Tibial nerve (tissue), 4 donors: ENCODE results near the gene ZNF157. TPM values are rescaled to one million over a fixed set of nuclear protein-coding genes. Genes with fewer than 3 reads are reported as not detected.
"Not testable (repeated sequence)": the region's sequence is repeated elsewhere in the genome, so short reads cannot be mapped to it uniquely, and the experiment has no call there.

Experiments used
- DNase-seq, 2 donors: peaks; one replicate each; pipeline ENCODE4 v3.0.0-alpha.2; 2019; ENCODE audit warnings: low spot score in 2 of 2
- H3K27ac ChIP-seq, 4 donors: fragments of 200-600 bp; sonication (generic) in 3 of 4; one replicate each; pipeline ENCODE4 v1.5.1; 2017 to 2019; ENCODE audit warnings: mild to moderate bottlenecking in 1 of 4
- H3K27me3 ChIP-seq, 2 donors: fragments of 200-600 bp; sonication (generic) in 1 of 2; one replicate each; pipeline versions ENCODE4 v1.5.1 to v1.6.0; 2017 to 2019
- H3K36me3 ChIP-seq, 3 donors: fragments of 200-600 bp; sonication (generic); one replicate each; pipeline ENCODE4 v1.5.1; 2018 to 2019
- H3K4me1 ChIP-seq, 4 donors: fragments of 200-600 bp; sonication (generic) in 3 of 4; one replicate each; pipeline ENCODE4 v1.5.1; 2017 to 2019
- H3K4me3 ChIP-seq, 4 donors: fragments of 200-600 bp; sonication (generic) in 3 of 4; one replicate each; pipeline ENCODE4 v1.5.1; 2017 to 2019; ENCODE audit warnings: mild to moderate bottlenecking in 1 of 4, moderate library complexity in 1 of 4
- H3K9me3 ChIP-seq, 4 donors: fragments of 200-600 bp; sonication (generic) in 3 of 4; one replicate each; pipeline ENCODE4 v1.5.1; 2017 to 2019
- CTCF ChIP-seq, 5 experiments: fragments of 200-600 bp in 3 of 5; fragments of 450-650 bp in 2 of 5; sonication (generic) in 3 of 5; IDR thresholded peaks; one replicate each; pipeline ENCODE4 v1.5.1; 2016 to 2019; ENCODE audit warnings: antibody characterized with exemption in 5 of 5, mild to moderate bottlenecking in 3 of 5, moderate library complexity in 2 of 5
- EP300 ChIP-seq, 2 donors: sonication (generic); formaldehyde crosslinking; IDR thresholded peaks; one replicate each; pipeline ENCODE4 v1.6.1; 2017; ENCODE audit warnings: antibody characterized with exemption in 2 of 2, mild to moderate bottlenecking in 1 of 2
- POLR2A ChIP-seq, 2 donors: fragments of 450-650 bp; IDR thresholded peaks; one replicate each; pipeline ENCODE4 v1.6.1; 2017; ENCODE audit warnings: antibody characterized with exemption in 2 of 2, mild to moderate bottlenecking in 2 of 2, moderate library complexity in 2 of 2
- WGBS, 2 donors: methylation state at CpG; one replicate each; pipeline ENCODE4 v1.1.5; 2018; 5-methylcytosine and 5-hydroxymethylcytosine counted together
- total RNA-seq, 4 donors: library from RNA; depleted of rRNA; stranded (reverse); fragments of >200 nt; gene quantifications; one replicate each; pipeline ENCODE4 v1.1.0, GENCODE V29; 2016

ZNF157 gene
- total RNA-seq, 4 donors from 2014 or later = 0.60 to 1.3 (median 0.72) TPM

GRCh38 chrX:47373198-47373597 lies 2.8 kb downstream of the ZNF157 start:
- Histone ChIP-seq H3K4me3 (no peak overlapping the region), H3K36me3 (no peaks in the 10 kb centered on the region), H3K27me3 (no peaks in the 10 kb centered on the region), H3K27ac (no peak overlapping the region), H3K9me3 (no peaks in the 10 kb centered on the region), H3K4me1 (no peaks in the 10 kb centered on the region)
- TF ChIP-seq EP300 (IDR thresholded peaks at IDR 0.05) = no peak
- 80 to 87% methylated on average over 5 of the region's 5 CpGs for WGBS, 2 donors
- DNase-seq = no peak

GRCh38 chrX:47380268-47380667 lies 9.9 kb downstream of the ZNF157 start:
- H3K9me3 ChIP-seq = no peaks in the 10 kb centered on the region
- H3K27me3 ChIP-seq = peaks cover 0 to 5% of the 10 kb centered on the region in 2 donors
- TF ChIP-seq EP300 (IDR thresholded peaks at IDR 0.05) = no peak
- no peak for TF ChIP-seq CTCF (IDR thresholded peaks at IDR 0.05)
- TF ChIP-seq POLR2A (IDR thresholded peaks at IDR 0.05) = no peak
- 66 to 73% methylated on average over 10 of the region's 10 CpGs for WGBS, 2 donors
- no peak overlapping the region for H3K4me3 ChIP-seq
- no peaks in the 10 kb centered on the region for H3K4me1 ChIP-seq
- H3K36me3 ChIP-seq = no peaks in the 10 kb centered on the region
- peak in 1 of 2 donors; percentile 4 for DNase-seq
- no peak overlapping the region for H3K27ac ChIP-seq

GRCh38 chrX:47380837-47381236 lies 10.5 kb downstream of the ZNF157 start:
- H3K9me3 ChIP-seq, H3K27me3 ChIP-seq, H3K4me1 ChIP-seq, DNase-seq, H3K4me3 ChIP-seq, H3K27ac ChIP-seq, H3K36me3 ChIP-seq: not testable (repeated sequence)

- peak; percentile 17 to 71 for DNase-seq
- H3K27me3 ChIP-seq = peaks cover 0 to 5% of the 10 kb centered on the region in 2 donors
Measured at GRCh38 chrX:47384502-47384901, 14.1 kb downstream of the ZNF157 start.

GRCh38 chrX:47390780-47391179 lies 20.4 kb downstream of the ZNF157 start:
- H3K36me3 ChIP-seq = no peaks in the 10 kb centered on the region
- no peak for TF ChIP-seq EP300 (IDR thresholded peaks at IDR 0.05)
- TF ChIP-seq POLR2A (IDR thresholded peaks at IDR 0.05) = no peak
- no peak for TF ChIP-seq CTCF (IDR thresholded peaks at IDR 0.05)
- H3K4me1 ChIP-seq = no peaks in the 10 kb centered on the region
- 64 to 67% methylated on average over 1 of the region's 1 CpG for WGBS, 2 donors
- H3K27ac ChIP-seq = no peak overlapping the region
- no peaks in the 10 kb centered on the region for H3K27me3 ChIP-seq
- no peaks in the 10 kb centered on the region for H3K9me3 ChIP-seq
- DNase-seq = no peak
- no peak overlapping the region for H3K4me3 ChIP-seq

More at GRCh38 chrX:47384502-47384901, 14.1 kb downstream of the ZNF157 start:
- Histone ChIP-seq H3K4me3 (no peak overlapping the region), H3K9me3 (no peaks in the 10 kb centered on the region), H3K4me1 (no peaks in the 10 kb centered on the region), H3K27ac (no peak overlapping the region), H3K36me3 (no peaks in the 10 kb centered on the region)
- no peak for TF ChIP-seq POLR2A (IDR thresholded peaks at IDR 0.05)
- peak; percentile 60 to 73 (median 62) for TF ChIP-seq CTCF (IDR thresholded peaks at IDR 0.05)
- TF ChIP-seq EP300 (IDR thresholded peaks at IDR 0.05) = peak in 1 of 2 donors; percentile 26
- WGBS, 2 donors = 2 to 17% methylated on average over 8 of the region's 8 CpGs

GRCh38 chrX:47413179-47413594 lies 42.8 kb downstream of the ZNF157 start:
- Histone ChIP-seq H3K4me3 (no peak overlapping the region), H3K36me3 (peaks cover 0 to 47% (median 0%) of the 10 kb centered on the region in 3 donors), H3K9me3 (peaks cover 0 to 41% (median 16%) of the 10 kb centered on the region in 4 donors), H3K4me1 (no peaks in the 10 kb centered on the region), H3K27me3 (no peaks in the 10 kb centered on the region), H3K27ac (no peak overlapping the region)
- TF ChIP-seq EP300 (IDR thresholded peaks at IDR 0.05) (no peak), POLR2A (IDR thresholded peaks at IDR 0.05) (no peak), CTCF (IDR thresholded peaks at IDR 0.05) (no peak)
- 83 to 95% methylated on average over 8 of the region's 8 CpGs for WGBS, 2 donors
- no peak for DNase-seq
